Activated naive CD8-positive, alpha-beta T cell treated with anti-CD3 and anti-CD28 coated beads, Interleukin-2, amount 10 ng/mL, durations not matched to agents 7 days and 5 days (primary cell): ENCODE results near the gene IL21R. TPM values are rescaled to one million over a fixed set of nuclear protein-coding genes. Genes with fewer than 3 reads are reported as not detected.

Experiments used
- ATAC-seq: fragments of 150-1000 bp; cut with Tn5 transposase; one replicate; pipeline ENCODE4 v1.10.0; 2021; ENCODE audit warnings: low read depth, moderate library complexity
- POLR2A ChIA-PET: fragments of 350-600 bp; sonication (Branson Sonifier 250); formaldehyde crosslinking; loops from one replicate; lab custom pipeline; 2021; ENCODE audit warnings: antibody characterized with exemption; lab: Charles Lee
- DNase-seq: peaks from one replicate; pipeline ENCODE4 v3.0.0; 2021
- H3K27ac Mint-ChIP-seq: one replicate; pipeline ENCODE4 v1.8.0; 2022; ENCODE audit warnings: mild to moderate bottlenecking, mixed read lengths
- H3K27me3 Mint-ChIP-seq: one replicate; pipeline ENCODE4 v1.8.0; 2022; ENCODE audit warnings: mild to moderate bottlenecking, moderate library complexity, mixed read lengths
- H3K36me3 Mint-ChIP-seq: one replicate; pipeline ENCODE4 v1.8.0; 2021; ENCODE audit warnings: mild to moderate bottlenecking, mixed read lengths
- H3K4me1 Mint-ChIP-seq: one replicate; pipeline ENCODE4 v1.8.0; 2021; ENCODE audit warnings: mixed read lengths
- H3K4me3 Mint-ChIP-seq: one replicate; pipeline ENCODE4 v1.8.0; 2022; ENCODE audit warnings: mild to moderate bottlenecking, moderate library complexity, mixed read lengths
- H3K9me3 Mint-ChIP-seq: one replicate; pipeline ENCODE4 v1.8.0; 2021; ENCODE audit warnings: mixed read lengths
- total RNA-seq, 2 experiments: library from RNA; stranded (reverse); gene quantifications; one replicate each; pipeline ENCODE4 v1.2.3, GENCODE V29; 2021

The IL21R gene
- total RNA-seq = 10 to 100 TPM; 27.2 to 27.5 TPM

DNA sequence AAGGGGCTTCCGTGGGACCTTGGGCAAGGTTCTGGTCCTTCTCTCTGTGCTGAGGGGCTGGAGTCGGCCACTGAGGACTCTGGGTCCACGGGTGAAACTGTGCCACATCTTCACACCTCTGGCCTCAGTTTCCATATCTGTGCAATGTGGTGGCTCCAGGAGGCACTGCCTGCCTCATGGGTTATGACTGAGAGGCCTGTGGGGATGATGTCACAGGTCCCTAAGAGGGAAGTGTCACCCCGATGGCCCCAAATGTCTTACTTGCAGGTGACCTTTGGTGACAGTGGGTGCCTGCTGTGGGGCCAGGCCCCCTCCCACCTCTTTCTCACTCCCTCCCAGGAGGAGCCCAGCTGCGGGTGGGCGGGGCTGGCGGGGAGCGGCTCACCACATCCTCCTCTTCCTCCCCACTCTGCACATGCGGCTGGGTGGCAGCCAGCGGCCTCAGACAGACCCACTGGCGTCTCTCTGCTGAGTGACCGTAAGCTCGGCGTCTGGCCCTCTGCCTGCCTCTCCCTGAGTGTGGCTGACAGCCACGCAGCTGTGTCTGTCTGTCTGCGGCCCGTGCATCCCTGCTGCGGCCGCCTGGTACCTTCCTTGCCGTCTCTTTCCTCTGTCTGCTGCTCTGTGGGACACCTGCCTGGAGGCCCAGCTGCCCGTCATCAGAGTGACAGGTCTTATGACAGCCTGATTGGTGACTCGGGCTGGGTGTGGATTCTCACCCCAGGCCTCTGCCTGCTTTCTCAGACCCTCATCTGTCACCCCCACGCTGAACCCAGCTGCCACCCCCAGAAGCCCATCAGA is at the start of gene IL21R:
Gene IL21R (plus strand): TSS at position 407 of the 801 bp plus-strand sequence. CDS start 27,898 bp downstream, outside the sequence.
- peak; percentile 69 for ATAC-seq
- H3K36me3 Mint-ChIP-seq = peaks cover 3% of the 10 kb centered on the region
- peak within 1 kb of the TSS; percentile 95 for H3K27ac Mint-ChIP-seq
- POLR2A ChIA-PET = interaction anchor here (0.7 to 4.9 kb wide), 16 partner anchors 9 to 787 kb away, joined by 3 to 25 read pairs (median 4); no protein-coding TSS in a partner anchor
- H3K4me3 Mint-ChIP-seq = peak within 1 kb of the TSS; percentile 91
- DNase-seq = peak; percentile 87
- H3K9me3 Mint-ChIP-seq = no peaks in the 10 kb centered on the region
- H3K27me3 Mint-ChIP-seq = no peaks in the 10 kb centered on the region
- H3K4me1 Mint-ChIP-seq = peaks cover 56% of the 10 kb centered on the region

GRCh38 chr16:27353853-27354252 is 48.1 kb upstream of the IL21R start:
- POLR2A ChIA-PET = interaction anchor here (1.0 kb wide), 1 partner anchor 119 kb away, joined by 3 read pairs; no protein-coding TSS in a partner anchor
- ATAC-seq = no peak
- Mint-ChIP-seq H3K4me1 (peaks cover 14% of the 10 kb centered on the region), H3K9me3 (no peaks in the 10 kb centered on the region), H3K36me3 (peaks cover 85% of the 10 kb centered on the region), H3K27ac (no peak overlapping the region), H3K27me3 (no peaks in the 10 kb centered on the region), H3K4me3 (no peak overlapping the region)
- DNase-seq = no peak

DNA sequence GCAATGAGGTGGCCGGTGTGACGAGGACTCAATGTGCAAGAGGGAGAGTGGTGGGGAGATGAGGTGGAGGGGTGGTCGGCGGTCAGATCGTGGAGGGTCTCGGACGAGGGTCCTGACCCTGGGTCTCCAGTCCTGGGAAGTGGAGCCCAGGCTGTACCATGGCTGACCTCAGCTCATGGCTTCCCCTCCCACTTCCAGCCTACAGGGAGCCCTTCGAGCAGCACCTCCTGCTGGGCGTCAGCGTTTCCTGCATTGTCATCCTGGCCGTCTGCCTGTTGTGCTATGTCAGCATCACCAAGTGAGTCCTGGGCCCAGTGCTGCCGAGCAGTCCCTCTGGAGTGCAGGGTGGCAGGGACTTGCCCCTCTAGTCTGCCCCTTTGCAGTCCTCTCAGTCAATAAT is 46.4 kb upstream of the IL21R start:
- peak; percentile 49 for DNase-seq
- Mint-ChIP-seq H3K27me3 (no peaks in the 10 kb centered on the region), H3K4me1 (peaks cover 11% of the 10 kb centered on the region), H3K4me3 (no peak overlapping the region), H3K9me3 (no peaks in the 10 kb centered on the region), H3K36me3 (peaks cover 76% of the 10 kb centered on the region), H3K27ac (peak overlapping the region; percentile 67)
- POLR2A ChIA-PET = interaction anchor here (1.1 to 1.3 kb wide), 2 partner anchors 39 to 176 kb away, joined by 4 read pairs; no protein-coding TSS in a partner anchor
- ATAC-seq = peak; percentile 36

- Mint-ChIP-seq H3K9me3 (no peaks in the 10 kb centered on the region), H3K36me3 (peaks cover 73% of the 10 kb centered on the region), H3K27ac (peak overlapping the region; percentile 34), H3K4me3 (no peak overlapping the region), H3K27me3 (no peaks in the 10 kb centered on the region), H3K4me1 (peaks cover 9% of the 10 kb centered on the region)
- POLR2A ChIA-PET = interaction anchor here (1.0 to 1.1 kb wide), 2 partner anchors 10 to 40 kb away, joined by 3 to 4 read pairs; no protein-coding TSS in a partner anchor
- ATAC-seq (no peak), DNase-seq (no peak)
These were observed 45.2 kb upstream of the IL21R start for GRCh38 chr16:27356794-27357193.

- H3K9me3 Mint-ChIP-seq = no peaks in the 10 kb centered on the region
- ATAC-seq (no peak), DNase-seq (no peak)
- peaks cover 76% of the 10 kb centered on the region for H3K36me3 Mint-ChIP-seq
- H3K27me3 Mint-ChIP-seq = no peaks in the 10 kb centered on the region
- peak overlapping the region; percentile 34 for H3K27ac Mint-ChIP-seq
- no peak overlapping the region for H3K4me3 Mint-ChIP-seq
- H3K4me1 Mint-ChIP-seq = peaks cover 7% of the 10 kb centered on the region
- POLR2A ChIA-PET = no interaction called here
These were observed 42.9 kb upstream of the IL21R start for GRCh38 chr16:27359051-27359450.

DNA sequence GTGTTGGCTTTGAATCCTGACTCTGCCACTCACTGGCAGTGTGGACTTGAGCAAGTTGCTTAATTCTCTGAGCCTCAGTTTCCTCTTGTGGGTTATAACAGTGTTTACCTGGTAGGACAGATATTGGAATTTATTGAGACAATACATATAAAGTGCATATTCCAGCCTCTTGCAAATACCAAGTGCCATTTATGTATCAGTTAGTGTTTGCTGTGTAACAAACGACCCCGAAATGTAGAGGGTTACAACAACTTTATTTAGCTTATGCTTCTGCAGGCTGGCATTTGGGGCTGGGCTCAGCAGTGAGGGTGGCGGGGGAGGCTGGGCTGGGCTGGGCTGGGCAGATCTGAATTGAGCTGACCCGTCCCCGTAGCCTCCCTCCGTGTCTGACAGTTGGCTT is 42.4 kb upstream of the IL21R start:
- ATAC-seq = no peak
- POLR2A ChIA-PET = no interaction called here
- Mint-ChIP-seq H3K4me1 (peaks cover 10% of the 10 kb centered on the region), H3K4me3 (no peak overlapping the region), H3K27me3 (no peaks in the 10 kb centered on the region), H3K9me3 (no peaks in the 10 kb centered on the region), H3K27ac (no peak overlapping the region), H3K36me3 (peaks cover 77% of the 10 kb centered on the region)
- no peak for DNase-seq

GRCh38 chr16:27361987-27362386 is 40.0 kb upstream of the IL21R start:
- POLR2A ChIA-PET = interaction anchor here (1.3 to 1.7 kb wide), 3 partner anchors 100 to 192 kb away, joined by 4 to 6 read pairs (median 4); no protein-coding TSS in a partner anchor
- no peaks in the 10 kb centered on the region for H3K27me3 Mint-ChIP-seq
- ATAC-seq (no peak), DNase-seq (no peak)
- no peak overlapping the region for H3K4me3 Mint-ChIP-seq
- H3K27ac Mint-ChIP-seq = peak overlapping the region; percentile 52
- no peaks in the 10 kb centered on the region for H3K9me3 Mint-ChIP-seq
- peaks cover 24% of the 10 kb centered on the region for H3K4me1 Mint-ChIP-seq
- H3K36me3 Mint-ChIP-seq = peaks cover 65% of the 10 kb centered on the region

- POLR2A ChIA-PET = interaction anchor here (1.0 to 1.7 kb wide), 3 partner anchors 100 to 193 kb away, joined by 4 to 6 read pairs (median 4); no protein-coding TSS in a partner anchor
- ATAC-seq (no peak), DNase-seq (no peak)
- Mint-ChIP-seq H3K9me3 (no peaks in the 10 kb centered on the region), H3K4me3 (no peak overlapping the region), H3K36me3 (peaks cover 59% of the 10 kb centered on the region), H3K4me1 (peaks cover 28% of the 10 kb centered on the region), H3K27ac (peak overlapping the region; percentile 52), H3K27me3 (no peaks in the 10 kb centered on the region)
These were observed 39.3 kb upstream of the IL21R start for GRCh38 chr16:27362570-27363245.

GRCh38 chr16:27363246-27363632 is 38.7 kb upstream of the IL21R start:
- DNase-seq = no peak
- Mint-ChIP-seq H3K4me1 (peaks cover 32% of the 10 kb centered on the region), H3K27me3 (no peaks in the 10 kb centered on the region), H3K4me3 (no peak overlapping the region), H3K27ac (peak overlapping the region; percentile 71), H3K36me3 (peaks cover 54% of the 10 kb centered on the region), H3K9me3 (no peaks in the 10 kb centered on the region)
- ATAC-seq = no peak
- POLR2A ChIA-PET = interaction anchor here (1.0 kb wide), 1 partner anchor 183 kb away, joined by 4 read pairs; no protein-coding TSS in a partner anchor

- Mint-ChIP-seq H3K4me1 (peaks cover 36% of the 10 kb centered on the region), H3K9me3 (no peaks in the 10 kb centered on the region), H3K36me3 (peaks cover 48% of the 10 kb centered on the region), H3K4me3 (no peak overlapping the region), H3K27me3 (no peaks in the 10 kb centered on the region), H3K27ac (peak overlapping the region; percentile 71)
- POLR2A ChIA-PET = interaction anchor here (1.0 kb wide), 1 partner anchor 184 kb away, joined by 4 read pairs; no protein-coding TSS in a partner anchor
- DNase-seq = no peak
- no peak for ATAC-seq
These were observed 38.2 kb upstream of the IL21R start for GRCh38 chr16:27363797-27364196.

DNA sequence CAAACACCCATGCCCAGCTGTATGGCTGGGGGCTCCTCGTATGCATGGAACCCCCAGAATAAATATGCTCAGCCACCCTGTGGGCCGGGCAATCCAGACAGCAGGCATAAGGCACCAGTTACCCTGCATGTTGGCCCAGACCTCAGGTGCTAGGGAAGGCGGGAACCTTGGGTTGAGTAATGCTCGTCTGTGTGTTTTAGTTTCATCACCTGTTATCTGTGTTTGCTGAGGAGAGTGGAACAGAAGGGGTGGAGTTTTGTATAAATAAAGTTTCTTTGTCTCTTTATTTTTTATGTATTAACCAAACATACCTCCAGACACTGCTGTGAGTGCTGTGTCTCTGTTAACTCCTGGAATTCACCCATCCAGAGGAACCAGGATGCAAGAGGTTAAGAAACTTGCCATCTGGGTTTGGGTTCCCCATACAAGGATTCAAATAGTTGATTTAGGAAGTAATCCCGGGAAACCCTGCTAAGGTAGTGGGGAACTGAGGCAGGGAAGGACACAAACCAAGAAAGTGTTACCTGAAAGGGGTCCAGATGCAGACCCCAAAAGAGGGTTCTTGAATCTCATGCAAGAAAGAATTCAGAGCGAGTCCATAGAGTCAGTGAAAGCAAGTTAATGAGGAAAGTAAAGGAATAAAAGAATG is 37.4 kb upstream of the IL21R start:
- Mint-ChIP-seq H3K4me1 (peaks cover 41% of the 10 kb centered on the region), H3K36me3 (peaks cover 40% of the 10 kb centered on the region), H3K27ac (peak overlapping the region; percentile 71), H3K9me3 (no peaks in the 10 kb centered on the region), H3K4me3 (no peak overlapping the region), H3K27me3 (no peaks in the 10 kb centered on the region)
- DNase-seq (no peak), ATAC-seq (no peak)
- POLR2A ChIA-PET = interaction anchor here (0.7 to 3.8 kb wide), 2 partner anchors 42 to 130 kb away, joined by 5 to 39 read pairs; no protein-coding TSS in a partner anchor

- Mint-ChIP-seq H3K9me3 (peaks cover 5% of the 10 kb centered on the region), H3K27ac (peak overlapping the region; percentile 71), H3K4me1 (peaks cover 46% of the 10 kb centered on the region), H3K36me3 (peaks cover 46% of the 10 kb centered on the region), H3K4me3 (peak overlapping the region; percentile 25), H3K27me3 (no peaks in the 10 kb centered on the region)
- ATAC-seq (no peak), DNase-seq (no peak)
- POLR2A ChIA-PET = interaction anchor here (0.8 to 4.1 kb wide), 9 partner anchors 12 to 166 kb away, joined by 3 to 45 read pairs (median 3); no protein-coding TSS in a partner anchor
These were observed 36.6 kb upstream of the IL21R start for GRCh38 chr16:27365142-27366089.
